UCSD-AML1 (cell line): ENCODE measurements around the gene KLRD1.
"Not testable (repeated sequence)": the region's sequence is repeated elsewhere in the genome, so short reads cannot be mapped to it uniquely, and the experiment has no call there.

Source experiments
- DNase-seq: peaks from one replicate; lab custom pipeline; 2025; ENCODE audit not compliant: unreplicated experiment; lab: John Stamatoyannopoulos, UW

The KLRD1 gene

DNA sequence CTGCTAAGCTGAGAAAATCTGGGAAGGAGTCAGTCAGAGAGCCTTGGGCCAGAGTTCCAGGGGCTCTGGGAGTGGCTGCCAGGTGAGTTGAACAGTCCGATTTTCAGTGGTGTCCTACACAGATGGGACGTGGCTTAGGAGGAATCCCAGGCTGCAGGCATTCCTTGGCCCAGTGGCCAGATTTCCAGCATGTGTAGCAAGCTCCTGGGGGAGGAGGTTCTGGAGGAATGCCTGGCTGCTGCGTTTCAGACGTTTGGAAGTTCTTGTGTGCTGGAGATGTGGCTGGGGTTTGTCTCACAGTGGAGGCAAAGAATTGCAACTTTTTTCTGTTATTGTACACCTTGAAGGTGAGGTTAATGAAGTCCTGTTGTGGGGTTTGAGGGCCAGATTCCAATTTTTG, 28.5 kb downstream of the KLRD1 start:
- not testable (repeated sequence) for DNase-seq

DNA sequence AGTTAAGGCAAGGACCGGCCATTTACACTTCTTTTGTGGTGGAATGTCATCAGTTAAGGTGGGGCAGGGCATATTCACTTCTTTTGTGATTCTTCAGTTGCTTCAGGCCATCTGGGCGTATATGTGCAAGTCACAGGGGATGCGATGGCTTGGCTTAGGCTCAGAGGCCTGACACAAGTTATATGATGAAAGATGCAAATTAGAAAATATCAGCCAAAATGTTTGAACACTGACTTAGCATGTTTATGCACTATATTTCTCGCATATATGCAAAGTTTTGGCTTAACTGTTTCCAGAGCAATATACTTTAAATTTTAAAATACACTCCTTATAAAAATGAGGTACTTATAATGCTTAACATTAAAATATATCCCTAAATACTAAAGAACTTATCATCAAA, 30.8 kb downstream of the KLRD1 start:
- DNase-seq, result not testable (repeated sequence)

DNA sequence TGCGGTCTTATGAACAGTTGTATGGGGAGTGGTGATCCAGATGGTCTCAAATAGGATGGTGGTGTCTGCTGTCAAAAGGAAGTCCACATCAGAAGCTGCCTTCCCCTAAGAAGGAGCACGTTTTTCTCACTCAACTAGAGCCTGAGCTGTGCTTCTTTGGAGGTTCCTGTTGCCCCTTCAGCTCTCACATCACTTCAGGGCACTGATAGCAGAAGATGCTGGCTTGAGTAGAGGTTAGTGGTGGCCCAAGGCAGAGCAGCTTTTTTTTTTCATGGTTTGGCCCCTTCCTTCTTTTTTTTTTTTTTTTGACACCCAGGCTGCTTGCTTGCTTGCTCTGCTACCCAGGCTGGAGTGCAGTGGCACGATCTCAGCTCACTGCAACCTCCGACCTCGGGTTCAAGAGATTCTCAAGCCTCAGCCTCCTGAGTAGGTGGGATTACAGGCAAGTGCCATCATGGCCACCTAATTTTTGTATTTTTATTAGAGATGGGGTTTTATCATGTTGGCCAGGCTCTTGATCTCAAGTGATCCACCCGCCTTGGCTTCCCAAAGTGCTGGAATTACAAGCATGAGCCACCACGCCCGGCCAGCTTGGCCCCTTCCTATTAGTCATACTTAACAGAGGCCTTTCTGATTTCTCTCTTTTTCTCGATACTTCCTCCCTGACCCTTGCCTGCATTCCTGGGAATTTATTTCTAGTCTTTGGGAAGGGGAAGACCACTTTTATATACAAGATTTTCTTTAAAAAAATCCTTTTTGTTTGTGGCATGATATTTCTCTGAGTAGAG, 31.6 kb downstream of the KLRD1 start:
- no peak for DNase-seq

DNA sequence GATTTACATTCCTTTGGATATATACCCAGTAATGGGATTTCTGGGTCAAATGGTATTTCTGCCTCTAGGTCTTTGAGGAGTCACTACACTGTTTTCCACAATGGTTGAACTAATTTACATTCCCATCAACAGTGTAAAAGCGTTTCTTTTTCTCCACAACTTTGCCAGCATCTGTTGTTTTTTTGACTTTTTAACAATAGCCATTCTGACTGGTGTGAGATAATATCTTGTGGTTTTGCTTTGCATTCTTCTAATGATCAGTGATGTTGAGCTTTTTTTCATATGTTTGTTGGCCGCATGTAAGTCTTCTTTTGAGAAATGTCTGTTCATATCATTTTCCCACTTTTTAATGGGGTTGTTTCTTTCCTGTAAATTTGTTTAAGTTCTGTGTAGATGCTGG, 33.3 kb downstream of the KLRD1 start:
- not testable (repeated sequence) for DNase-seq

DNA sequence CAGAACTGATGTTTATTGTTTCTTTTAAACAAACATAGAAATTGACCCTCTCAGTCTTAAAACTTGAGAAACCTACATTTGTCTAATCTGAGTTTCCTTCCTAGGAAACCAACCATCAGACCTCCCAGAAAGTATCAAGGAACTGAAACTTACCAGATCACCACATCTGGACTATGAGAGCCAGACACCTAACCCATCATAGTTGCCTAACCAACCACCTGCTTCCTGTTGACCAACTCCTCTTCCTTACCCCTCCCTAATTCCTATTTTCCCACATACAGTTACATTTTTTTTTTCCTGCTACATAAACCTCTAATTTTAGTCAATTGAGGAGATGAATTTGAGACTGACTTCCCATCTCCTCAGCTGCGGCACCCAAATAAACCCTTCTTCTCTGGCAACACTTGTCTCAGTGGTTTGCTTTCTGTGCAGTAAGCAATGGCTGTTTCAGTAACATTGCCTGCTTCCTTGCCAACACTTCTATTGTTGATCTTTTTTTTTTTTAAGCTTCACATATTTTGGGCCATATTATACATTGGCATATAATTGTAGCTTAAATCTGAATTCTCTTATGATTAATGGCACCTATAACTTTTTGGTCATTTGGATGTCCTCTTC, 34.3 kb downstream of the KLRD1 start:
- no peak for DNase-seq

DNA sequence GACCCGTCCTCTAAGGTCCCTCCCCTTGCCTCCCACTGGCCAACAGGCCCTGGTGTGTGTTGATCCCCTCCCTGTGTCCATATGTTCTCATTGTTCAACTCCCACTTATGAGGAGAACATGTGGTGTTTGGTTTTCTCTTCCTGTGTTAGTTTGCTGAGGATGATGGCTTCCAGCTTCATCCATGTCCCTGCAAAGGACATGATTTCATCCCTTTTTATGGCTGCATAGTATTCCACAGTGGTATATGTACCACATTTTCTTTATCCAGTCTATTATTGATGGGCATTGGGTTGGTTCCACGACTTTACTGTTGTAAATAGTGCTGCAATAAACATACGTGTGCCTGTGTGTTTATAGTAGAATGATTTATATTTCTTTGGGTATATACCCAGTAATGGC, 43.8 kb downstream of the KLRD1 start:
- not testable (repeated sequence) for DNase-seq

DNA sequence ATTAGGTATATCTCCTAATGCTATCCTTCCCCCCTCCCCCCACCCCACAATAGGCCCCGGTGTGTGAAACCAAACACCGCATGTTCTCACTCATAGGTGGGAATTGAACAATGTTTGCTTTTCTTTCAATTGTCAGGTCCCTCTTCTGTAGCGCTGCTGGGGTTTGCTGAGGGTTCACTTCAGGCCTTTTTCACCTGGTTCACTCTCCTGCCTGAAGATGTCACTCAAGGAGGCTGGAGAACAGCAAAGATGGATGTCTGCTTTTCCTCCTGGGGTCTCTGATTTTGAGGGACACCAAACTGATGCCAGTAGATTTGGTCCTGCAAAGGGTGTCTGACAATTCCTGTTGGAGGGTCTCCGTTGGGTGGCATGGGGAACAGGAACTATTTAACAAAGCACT, 46.4 kb downstream of the KLRD1 start:
- DNase-seq, result no peak

DNA sequence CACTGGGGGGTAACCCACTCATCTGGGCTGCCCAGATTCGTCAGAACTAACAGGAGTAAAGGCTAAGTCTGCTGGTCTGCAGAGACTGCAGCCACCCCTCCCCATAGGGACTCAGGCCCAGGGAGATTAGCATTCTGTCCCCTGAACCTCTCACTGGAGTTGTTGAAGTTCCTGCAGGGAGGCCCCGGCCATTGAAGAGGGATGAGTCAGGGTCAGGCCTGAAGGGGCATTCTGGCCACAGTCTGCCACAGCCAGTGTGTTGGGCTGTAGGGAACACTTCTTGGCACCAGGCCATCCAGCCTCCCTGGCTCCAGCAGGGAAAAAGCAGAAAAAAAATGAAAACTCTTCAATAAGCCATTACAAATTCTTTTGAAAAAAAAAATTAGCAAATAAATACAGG, 46.8 kb downstream of the KLRD1 start:
- DNase-seq, result no peak

DNA sequence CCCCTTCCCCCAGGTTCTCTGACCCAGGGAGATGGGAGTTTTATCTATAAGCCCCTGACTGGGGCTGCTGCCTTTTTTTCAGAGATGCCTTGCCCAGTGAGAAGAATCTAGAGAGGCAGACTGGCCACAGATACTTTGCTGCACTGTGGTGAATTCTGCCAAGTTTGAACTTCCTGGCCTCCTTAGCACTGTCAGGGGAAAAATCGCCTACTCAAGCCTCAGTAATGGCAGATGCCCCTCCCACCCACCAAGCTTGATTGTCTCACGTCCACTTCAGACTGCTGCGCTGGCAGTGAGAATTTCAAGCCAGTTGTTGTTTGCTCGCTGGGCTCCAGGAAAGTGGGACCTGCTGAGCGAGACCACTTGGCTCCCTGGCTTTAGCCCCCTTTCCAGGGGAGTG, 50.5 kb downstream of the KLRD1 start:
- DNase-seq, result no peak

DNA sequence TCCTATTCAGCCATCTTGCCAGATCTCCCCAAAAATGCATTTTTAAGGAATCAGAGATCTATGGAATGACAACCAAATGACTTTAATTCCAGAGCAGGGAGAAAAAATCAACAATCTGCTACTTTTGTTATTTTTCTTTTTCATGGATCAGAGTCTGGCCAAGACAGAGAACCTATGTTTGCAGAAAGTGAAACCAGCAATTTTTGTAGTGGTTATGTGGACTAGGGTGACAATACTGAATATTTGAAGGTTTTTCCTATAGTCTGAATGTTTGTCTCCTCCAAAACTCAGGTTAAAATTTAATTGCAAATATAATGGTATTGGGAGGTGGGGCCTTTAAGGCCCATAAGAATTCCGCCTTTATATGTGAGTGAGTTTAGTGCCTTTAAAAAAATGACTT, 51.3 kb downstream of the KLRD1 start:
- no peak for DNase-seq

DNA sequence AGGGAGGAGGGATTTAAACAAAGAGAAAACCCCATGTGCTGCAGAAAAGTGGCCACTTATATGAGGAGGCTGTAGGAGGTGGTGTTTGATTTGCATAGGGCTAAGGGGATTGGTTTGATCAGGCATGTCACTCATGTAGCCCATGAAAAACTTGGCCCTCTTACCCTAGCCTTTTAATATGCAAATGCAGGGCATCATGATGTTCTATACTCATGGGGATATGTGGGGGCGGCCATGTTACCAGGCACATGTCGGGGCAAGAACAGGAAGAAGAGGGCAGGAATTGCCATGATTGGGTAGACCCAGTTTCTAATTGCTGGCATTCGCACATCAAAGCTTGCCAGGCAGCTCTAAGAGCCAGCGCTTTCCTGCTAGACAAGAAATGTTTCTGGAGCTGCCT, 53.4 kb downstream of the KLRD1 start:
- no peak for DNase-seq

DNA sequence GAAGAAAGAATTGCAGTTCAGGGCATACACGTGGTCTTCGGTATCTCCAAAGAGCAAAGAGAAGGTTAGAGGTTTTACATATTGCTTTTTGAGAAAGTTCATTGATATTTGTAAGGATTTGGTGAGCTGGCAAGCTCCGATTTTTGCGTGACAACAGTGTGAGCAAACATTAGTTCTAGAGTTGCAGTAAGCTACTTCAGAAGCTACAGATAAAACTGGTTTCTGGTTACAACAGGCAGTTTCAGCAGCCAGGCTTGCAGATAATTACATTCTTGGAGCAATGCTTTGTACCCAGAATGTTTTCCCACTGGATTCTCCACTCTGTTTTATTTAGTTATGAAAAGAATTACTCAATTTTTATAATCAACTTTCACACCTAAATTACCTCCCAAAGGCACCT, 54.0 kb downstream of the KLRD1 start:
- DNase-seq, result no peak

DNA sequence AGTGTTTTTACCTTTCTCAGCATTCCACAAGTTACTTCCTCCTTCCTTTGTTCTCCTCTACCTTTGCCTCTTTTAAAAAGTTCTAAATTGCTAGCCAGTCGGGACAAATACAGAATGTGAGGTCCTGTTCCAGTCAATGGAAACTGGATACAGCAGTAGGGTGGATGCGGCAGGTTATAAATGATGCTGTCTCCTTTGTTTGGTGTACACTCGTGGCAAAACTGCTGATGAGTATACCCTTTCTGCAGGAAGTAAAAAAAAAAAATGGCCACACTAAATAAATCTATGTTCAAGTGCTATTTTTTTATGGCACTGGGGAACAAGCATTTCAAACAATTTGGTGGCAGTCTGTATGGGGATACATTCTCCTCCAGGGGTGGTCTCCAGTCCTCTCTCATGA, 54.7 kb downstream of the KLRD1 start:
- DNase-seq, result no peak

DNA sequence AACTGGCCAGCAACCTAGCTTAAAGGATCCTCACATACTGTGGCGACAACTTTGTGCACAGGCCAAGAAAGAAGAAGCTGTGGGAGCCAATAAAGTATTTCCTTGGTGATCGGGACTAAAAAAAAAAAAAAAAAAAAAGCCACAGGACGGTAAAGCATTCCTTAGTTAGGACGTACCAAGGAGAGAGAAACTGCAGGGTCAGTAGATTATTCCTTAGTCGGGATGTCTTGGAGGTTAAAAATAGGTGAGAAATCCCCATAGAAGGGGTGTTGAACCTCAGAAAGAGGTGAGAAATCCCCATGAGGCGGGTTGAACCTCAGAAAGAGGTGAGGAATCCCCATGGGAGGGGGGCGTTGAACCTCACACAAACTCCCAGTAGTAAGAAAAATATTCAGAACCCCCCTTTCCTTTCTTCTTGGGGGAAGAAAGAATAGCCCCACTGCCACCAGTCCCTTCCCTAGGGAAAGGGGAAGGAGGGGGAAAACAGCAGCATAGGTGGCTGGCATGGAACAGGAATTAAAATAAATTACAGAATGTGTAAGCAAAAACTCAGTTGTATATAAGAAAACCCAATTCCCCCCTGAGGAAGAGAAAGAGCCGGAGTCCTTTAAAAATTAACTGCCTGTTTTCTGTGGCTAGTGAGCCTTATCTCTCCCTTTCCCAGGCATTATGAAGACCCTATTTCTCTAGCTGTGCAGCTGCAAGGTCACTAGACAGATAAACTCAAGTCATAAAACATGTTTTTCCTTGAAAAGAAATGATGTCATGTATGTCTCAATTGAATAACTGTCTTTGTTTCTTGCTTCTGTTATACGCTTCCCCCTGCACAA, 55.4 kb downstream of the KLRD1 start:
- no peak for DNase-seq

DNA sequence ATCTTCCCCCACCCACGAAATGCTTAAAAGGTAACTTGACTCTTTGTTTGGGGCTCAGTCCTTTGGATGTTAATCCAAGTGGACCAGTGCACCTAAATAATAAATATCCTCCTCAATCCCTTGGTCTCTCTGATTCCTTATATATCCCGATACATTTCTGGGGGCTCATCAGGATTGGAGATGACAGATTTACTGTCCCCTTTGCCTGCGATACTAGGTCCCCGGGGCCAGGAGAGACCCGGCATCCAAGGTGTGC, 55.9 kb downstream of the KLRD1 start:
- no peak for DNase-seq

DNA sequence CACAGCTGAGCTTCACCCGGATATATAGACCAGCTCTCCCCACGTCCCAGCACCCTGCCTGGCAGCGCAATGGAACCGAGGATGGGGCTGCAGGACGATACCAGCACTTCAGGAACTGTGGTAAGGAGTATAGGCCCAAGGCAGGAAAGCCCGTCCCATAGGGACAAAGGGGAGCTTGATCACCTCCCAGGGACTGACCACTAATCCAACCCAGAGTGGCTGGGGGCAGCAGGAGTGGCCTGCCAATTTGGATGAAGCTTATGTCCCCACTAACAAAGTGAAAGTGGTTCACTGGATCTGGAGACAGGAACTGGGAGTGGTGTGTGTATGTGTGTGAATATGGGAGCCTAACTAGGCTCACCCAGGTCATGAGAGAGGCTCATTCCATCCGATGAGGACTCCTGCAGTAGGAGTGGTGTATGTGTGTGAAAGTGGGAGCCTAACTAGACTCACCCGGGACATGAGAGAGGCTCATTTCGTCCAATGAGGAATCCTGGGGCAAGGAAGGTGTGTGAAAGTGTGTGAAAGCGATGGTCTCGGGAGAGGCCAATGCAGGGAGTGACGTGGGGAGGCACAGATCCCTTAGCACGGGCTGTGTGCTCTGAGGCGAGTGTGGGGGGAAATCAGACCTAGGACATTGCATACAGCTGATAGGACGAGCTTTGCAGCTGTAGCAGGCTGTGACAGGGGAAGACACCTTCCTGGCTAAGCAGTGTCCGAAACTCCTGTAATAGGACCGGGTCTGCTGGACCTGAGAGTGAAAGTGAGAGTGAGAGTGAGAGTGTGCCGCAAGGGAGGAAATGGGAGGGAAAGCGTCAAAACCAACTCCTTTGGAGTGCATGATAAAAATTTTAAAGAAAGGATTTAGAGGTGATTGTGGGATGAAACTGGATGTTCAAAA, 56.5 kb downstream of the KLRD1 start:
- DNase-seq, result peak; percentile 61

DNA sequence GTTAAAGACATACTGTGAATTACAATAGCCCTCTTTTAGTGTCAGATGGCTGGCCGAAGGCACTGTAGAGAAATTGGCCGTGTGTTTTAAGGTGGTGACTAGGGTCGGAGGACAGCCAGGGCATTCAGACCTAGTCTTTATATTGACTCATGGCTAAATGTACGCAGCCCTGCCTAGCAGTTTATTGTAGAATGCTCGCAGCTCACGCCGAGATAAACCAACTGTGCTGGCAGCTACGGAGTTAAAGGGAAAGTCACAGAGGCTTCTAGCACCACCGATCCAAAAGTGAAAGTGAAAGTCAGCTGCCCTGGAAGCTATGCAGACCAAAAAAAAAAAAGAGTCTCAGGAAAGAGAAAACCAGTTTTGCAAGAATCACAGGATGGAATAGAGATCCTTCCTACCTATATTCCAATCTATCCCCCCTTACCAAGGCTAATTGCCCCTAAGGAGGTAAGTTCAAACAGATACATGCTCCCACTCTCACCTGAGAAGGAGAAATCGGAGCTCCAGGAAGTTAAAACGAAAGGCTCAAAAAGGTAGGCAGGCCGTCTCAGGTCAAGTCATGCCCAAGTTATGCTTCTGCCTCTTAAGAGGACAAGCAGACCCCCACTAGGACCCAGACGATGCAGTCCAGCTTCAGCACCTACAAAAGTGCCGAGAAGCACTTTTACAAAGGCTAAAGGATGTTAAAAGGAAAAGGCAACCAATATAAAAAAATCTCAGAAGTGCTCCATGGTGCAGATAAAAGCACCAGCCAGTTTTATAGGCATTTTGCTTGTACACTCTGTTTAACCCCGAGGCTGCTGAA, 57.3 kb downstream of the KLRD1 start:
- DNase-seq, result peak; percentile 42

DNA sequence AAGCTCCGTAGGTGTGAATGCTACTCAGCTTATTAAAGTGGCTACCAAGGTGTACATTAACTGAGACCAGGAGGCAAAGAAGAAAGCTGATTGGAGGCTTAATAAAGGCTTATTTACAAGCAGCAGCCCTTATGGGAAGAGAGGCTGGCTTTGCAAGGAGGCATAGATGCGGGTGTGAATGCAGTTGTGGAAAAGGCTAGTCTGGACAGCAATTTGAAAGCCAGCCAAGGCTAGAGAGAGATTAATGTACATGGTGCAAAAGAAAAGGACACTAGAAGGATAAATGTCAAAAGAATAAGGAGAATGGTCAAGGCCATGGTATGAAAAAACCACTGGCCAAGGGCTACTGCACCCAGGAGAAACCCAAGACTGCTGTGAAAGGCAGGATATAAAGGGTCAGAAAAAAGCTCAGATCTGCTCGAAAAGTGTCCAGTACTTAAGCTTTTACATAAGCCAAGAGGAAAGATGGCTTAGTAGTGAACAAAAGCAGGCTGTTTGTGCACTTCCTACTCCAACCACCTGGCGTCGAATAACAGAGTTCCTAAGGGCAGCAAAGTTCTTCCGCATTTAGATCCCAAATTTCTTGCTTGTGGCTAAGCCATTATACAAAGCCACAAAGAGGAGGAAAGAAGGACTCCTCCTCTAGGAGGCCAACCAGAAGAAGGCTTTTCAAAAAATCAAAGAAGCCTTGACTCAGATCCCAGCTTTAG, 58.2 kb downstream of the KLRD1 start:
- no peak for DNase-seq

DNA sequence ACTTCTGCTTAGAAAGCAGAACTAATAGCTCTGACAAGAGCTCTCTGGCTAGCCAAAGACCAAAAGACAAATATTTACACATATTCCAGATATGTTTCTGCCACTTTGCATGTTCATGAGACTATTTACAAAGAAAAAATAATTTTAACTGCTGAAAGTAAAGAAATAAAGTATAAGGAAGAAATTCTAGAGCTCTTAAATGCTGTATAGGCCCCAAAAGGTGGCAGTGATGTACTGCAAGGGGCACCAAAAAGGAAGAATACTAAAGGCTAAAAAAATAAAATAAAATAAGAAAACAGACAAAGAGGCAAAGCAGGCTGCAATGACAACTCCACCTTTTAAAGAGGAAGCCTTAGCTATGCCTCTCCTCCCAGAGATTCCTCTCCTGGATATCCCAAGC, 59.2 kb downstream of the KLRD1 start:
- no peak for DNase-seq

DNA sequence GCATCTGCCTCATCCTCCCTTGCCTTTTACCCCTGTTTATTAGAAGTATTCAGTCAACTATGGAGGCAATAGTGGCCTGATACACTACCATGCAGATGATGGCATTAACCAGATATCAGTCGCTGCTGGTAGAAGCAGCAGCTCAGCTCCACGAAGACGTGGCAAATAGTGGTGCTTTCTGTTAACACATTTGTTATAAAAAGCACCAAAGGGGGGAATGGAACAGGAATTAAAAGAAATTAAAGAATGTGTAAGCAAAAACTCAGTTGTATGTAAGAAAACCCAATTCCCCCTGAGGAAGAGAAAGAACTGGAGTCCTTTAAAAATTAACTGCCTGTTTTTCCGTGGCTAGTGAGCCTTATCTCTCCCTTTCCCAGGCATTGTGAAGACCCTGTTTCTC, 60.0 kb downstream of the KLRD1 start:
- DNase-seq, result not testable (repeated sequence)
